T follicular helper cell (primary cell): ENCODE measurements around the gene NECAB3.
A peak's percentile ranks its signal among the peaks of the same experiment; 100 is the strongest.

Experiments
- DNase-seq: peaks from one replicate; pipeline ENCODE4 v3.0.0-alpha.2; 2020; ENCODE audit warnings: low read depth

NECAB3 gene

GRCh38 chr20:33697129-33697528, 22.9 kb upstream of the NECAB3 start:
- no peak for DNase-seq

GRCh38 chr20:33696448-33696847, 22.2 kb upstream of the NECAB3 start:
- no peak for DNase-seq

GRCh38 chr20:33694639-33695012, 20.4 kb upstream of the NECAB3 start:
- no peak for DNase-seq

GRCh38 chr20:33693741-33694638, 19.8 kb upstream of the NECAB3 start:
- no peak for DNase-seq

- DNase-seq = no peak
Observed at GRCh38 chr20:33693289-33693688, 19.1 kb upstream of the NECAB3 start.

- no peak for DNase-seq
Observed at GRCh38 chr20:33689973-33690372, 15.7 kb upstream of the NECAB3 start.

GRCh38 chr20:33689493-33689892, 15.3 kb upstream of the NECAB3 start:
- no peak for DNase-seq

GRCh38 chr20:33688938-33689424, 14.8 kb upstream of the NECAB3 start:
- DNase-seq = no peak

- DNase-seq = no peak
Observed at GRCh38 chr20:33687993-33688937, 14.0 kb upstream of the NECAB3 start.

GRCh38 chr20:33687370-33687915, 13.2 kb upstream of the NECAB3 start:
- no peak for DNase-seq

- no peak for DNase-seq
Observed at GRCh38 chr20:33686984-33687366, 12.7 kb upstream of the NECAB3 start.

GRCh38 chr20:33686100-33686983, 12.1 kb upstream of the NECAB3 start, which contains the start of gene E2F1:
TSS of gene E2F1 (minus strand) at chr20:33686385. CDS start at chr20:33686264, 121 bp downstream.
- peak; percentile 89 for DNase-seq

GRCh38 chr20:33685328-33686099, 11.3 kb upstream of the NECAB3 start:
- no peak for DNase-seq

- no peak for DNase-seq
Observed at GRCh38 chr20:33684533-33685327, 10.5 kb upstream of the NECAB3 start.

GRCh38 chr20:33681728-33682353, 7.6 kb upstream of the NECAB3 start:
- no peak for DNase-seq

GRCh38 chr20:33681288-33681687, 7.1 kb upstream of the NECAB3 start:
- DNase-seq = no peak

- no peak for DNase-seq
Observed at GRCh38 chr20:33680686-33681085, 6.5 kb upstream of the NECAB3 start.

- DNase-seq = no peak
Observed at GRCh38 chr20:33679758-33680485, 5.7 kb upstream of the NECAB3 start.
